ENCODE measurements around the gene DOK3. TPM values are rescaled to one million over a fixed set of nuclear protein-coding genes. Genes with fewer than 3 reads are reported as not detected.
A peak's percentile ranks its signal among the peaks of the same experiment; 100 is the strongest.

Gene DOK3
- polyA plus RNA-seq, 2 of the 4 experiments (the other 2 are of a cell fraction), result 1.3 to 7.1 TPM

DNA sequence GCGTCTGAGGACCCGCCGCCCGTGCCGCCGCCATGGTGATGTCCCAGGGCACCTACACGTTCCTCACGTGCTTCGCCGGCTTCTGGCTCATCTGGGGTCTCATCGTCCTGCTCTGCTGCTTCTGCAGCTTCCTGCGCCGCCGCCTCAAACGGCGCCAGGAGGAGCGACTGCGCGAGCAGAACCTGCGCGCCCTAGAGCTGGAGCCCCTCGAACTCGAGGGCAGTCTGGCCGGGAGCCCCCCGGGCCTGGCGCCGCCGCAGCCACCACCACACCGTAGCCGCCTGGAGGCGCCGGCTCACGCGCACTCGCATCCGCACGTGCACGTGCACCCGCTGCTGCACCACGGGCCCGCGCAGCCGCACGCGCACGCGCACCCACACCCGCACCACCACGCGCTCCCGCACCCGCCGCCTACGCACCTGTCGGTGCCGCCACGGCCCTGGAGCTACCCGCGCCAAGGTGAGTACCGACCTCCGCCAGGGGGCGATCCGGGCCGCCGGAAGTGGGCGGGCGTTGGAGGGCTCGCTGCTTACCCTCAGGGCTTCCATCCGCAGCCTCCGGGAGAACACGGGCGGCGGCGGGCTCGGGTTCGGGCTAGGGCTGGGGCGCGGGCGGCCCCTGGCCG is 54.5 kb downstream of the DOK3 start (continued):
- TF ChIP-seq CBX8 (IDR thresholded peaks at IDR 0.05) (no peak), NFE2L2 (conservative IDR thresholded peaks at IDR 0.05; ENCODE audit: low read length) (no peak), HOXB5 (CRISPR knock-in tag; IDR thresholded peaks at IDR 0.05) (no peak), NR3C1 (IDR thresholded peaks at IDR 0.05) (no peak), JUNB (IDR thresholded peaks at IDR 0.05) (no peak), ZC3H11A (IDR thresholded peaks at IDR 0.05) (no peak), EHMT2 (IDR thresholded peaks at IDR 0.05; ENCODE audit: low read depth) (no peak), HOXB13 (CRISPR knock-in tag; IDR thresholded peaks at IDR 0.05; ENCODE audit: low read depth) (no peak), EHF (CRISPR knock-in tag; IDR thresholded peaks at IDR 0.05) (no peak), TP53 (CRISPR knock-in tag; IDR thresholded peaks at IDR 0.05) (no peak), ZSCAN20 (CRISPR knock-in tag; IDR thresholded peaks at IDR 0.05) (no peak), HOXA7 (CRISPR knock-in tag; IDR thresholded peaks at IDR 0.05) (no peak), CHD2 (IDR thresholded peaks at IDR 0.05; ENCODE audit: low read length, partially characterized antibody) (no peak), JUN (IDR thresholded peaks at IDR 0.05) (no peak; a peak in 1 of 5 replicates), GATA3 (IDR thresholded peaks at IDR 0.05; ENCODE audit: borderline replicate concordance) (no peak), FOXS1 (CRISPR knock-in tag; IDR thresholded peaks at IDR 0.05) (0 out of 2 replicates have a peak, but pooled peaks have one; percentile 9), MYC (IDR thresholded peaks at IDR 0.05; ENCODE audit: borderline replicate concordance, low read length) (peak; percentile 66; the same call in 1 of the 2 replicates), PHF8 (IDR thresholded peaks at IDR 0.05; ENCODE audit: borderline replicate concordance, low read depth) (peak; percentile 50; the same call in 1 of the 2 replicates), ZFP36 (IDR thresholded peaks at IDR 0.05; ENCODE audit: borderline replicate concordance, partially characterized antibody) (no peak), RFX5 (IDR thresholded peaks at IDR 0.05) (no peak), KDM1A (IDR thresholded peaks at IDR 0.05; ENCODE audit: low read depth) (no peak), ZNF302 (CRISPR knock-in tag; IDR thresholded peaks at IDR 0.05) (no peak), RNF2 (IDR thresholded peaks at IDR 0.05; ENCODE audit: borderline replicate concordance, low read depth) (no peak; the same call in 1 of the 2 replicates)
- TF ChIP-seq, protein P1, sequence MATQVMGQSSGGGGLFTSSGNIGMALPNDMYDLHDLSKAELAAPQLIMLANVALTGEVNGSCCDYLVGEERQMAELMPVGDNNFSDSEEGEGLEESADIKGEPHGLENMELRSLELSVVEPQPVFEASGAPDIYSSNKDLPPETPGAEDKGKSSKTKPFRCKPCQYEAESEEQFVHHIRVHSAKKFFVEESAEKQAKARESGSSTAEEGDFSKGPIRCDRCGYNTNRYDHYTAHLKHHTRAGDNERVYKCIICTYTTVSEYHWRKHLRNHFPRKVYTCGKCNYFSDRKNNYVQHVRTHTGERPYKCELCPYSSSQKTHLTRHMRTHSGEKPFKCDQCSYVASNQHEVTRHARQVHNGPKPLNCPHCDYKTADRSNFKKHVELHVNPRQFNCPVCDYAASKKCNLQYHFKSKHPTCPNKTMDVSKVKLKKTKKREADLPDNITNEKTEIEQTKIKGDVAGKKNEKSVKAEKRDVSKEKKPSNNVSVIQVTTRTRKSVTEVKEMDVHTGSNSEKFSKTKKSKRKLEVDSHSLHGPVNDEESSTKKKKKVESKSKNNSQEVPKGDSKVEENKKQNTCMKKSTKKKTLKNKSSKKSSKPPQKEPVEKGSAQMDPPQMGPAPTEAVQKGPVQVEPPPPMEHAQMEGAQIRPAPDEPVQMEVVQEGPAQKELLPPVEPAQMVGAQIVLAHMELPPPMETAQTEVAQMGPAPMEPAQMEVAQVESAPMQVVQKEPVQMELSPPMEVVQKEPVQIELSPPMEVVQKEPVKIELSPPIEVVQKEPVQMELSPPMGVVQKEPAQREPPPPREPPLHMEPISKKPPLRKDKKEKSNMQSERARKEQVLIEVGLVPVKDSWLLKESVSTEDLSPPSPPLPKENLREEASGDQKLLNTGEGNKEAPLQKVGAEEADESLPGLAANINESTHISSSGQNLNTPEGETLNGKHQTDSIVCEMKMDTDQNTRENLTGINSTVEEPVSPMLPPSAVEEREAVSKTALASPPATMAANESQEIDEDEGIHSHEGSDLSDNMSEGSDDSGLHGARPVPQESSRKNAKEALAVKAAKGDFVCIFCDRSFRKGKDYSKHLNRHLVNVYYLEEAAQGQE (IDR thresholded peaks at IDR 0.05), result no peak; the same call in 1 of the 2 replicates
- TF ChIP-seq, protein P2, sequence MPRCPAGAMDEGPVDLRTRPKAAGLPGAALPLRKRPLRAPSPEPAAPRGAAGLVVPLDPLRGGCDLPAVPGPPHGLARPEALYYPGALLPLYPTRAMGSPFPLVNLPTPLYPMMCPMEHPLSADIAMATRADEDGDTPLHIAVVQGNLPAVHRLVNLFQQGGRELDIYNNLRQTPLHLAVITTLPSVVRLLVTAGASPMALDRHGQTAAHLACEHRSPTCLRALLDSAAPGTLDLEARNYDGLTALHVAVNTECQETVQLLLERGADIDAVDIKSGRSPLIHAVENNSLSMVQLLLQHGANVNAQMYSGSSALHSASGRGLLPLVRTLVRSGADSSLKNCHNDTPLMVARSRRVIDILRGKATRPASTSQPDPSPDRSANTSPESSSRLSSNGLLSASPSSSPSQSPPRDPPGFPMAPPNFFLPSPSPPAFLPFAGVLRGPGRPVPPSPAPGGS (IDR thresholded peaks at IDR 0.05), result no peak

All from A549 (cell line).